ENCODE results near the gene PKD2. TPM values are rescaled to one million over a fixed set of nuclear protein-coding genes. Genes with fewer than 3 reads are reported as not detected.
A peak's percentile ranks its signal among the peaks of the same experiment; 100 is the strongest.
"Not testable (repeated sequence)": the region's sequence is repeated elsewhere in the genome, so short reads cannot be mapped to it uniquely, and the experiment has no call there.

The PKD2 gene
- total and polyA plus RNA-seq, 2 experiments from 2014 or later: 17.8 to 36.7 TPM

- Histone ChIP-seq H3K9me2 (replicated peaks; ENCODE audit: insufficient read depth) (no peaks in the 10 kb centered on the region), H3K4me3 (no peak overlapping the region), H3K4me2 (no peak overlapping the region), H3K9me3 (ENCODE audit: low read depth) (no peaks in the 10 kb centered on the region), H4K20me1 (ENCODE audit: insufficient read depth, poor library complexity, severe bottlenecking) (no peaks in the 10 kb centered on the region), H3K4me1 (ENCODE audit: insufficient read depth) (peaks cover 11% of the 10 kb centered on the region), H3K27me3 (no peaks in the 10 kb centered on the region), H3K79me2 (peaks cover 64% of the 10 kb centered on the region), H3K36me3 (replicated peaks; ENCODE audit: insufficient read depth, low read depth) (no peaks in the 10 kb centered on the region), H3K27ac (peak overlapping the region; percentile 74), H2AFZ (no peak overlapping the region)
- DNase-seq (ENCODE audit: low spot score): no peak
- no peak for TF ChIP-seq EZH2 (IDR thresholded peaks at IDR 0.05; ENCODE audit: borderline replicate concordance)
- no peak for TF ChIP-seq CTCF (IDR thresholded peaks at IDR 0.05; ENCODE audit: poor library complexity)
- no peak for TF ChIP-seq EZH2phosphoT487 (IDR thresholded peaks at IDR 0.05; ENCODE audit: low read depth, severe bottlenecking, unreplicated experiment)
- WGBS (ENCODE audit: low lambda C conversion rate, missing lambda C conversion rate): 90% methylated on average over 5 of the region's 5 CpGs
Observed at GRCh38 chr4:88018466-88018865, 11.0 kb downstream of the PKD2 start.

- no peaks in the 10 kb centered on the region for H3K27me3 ChIP-seq
- no peaks in the 10 kb centered on the region for H3K9me3 ChIP-seq (ENCODE audit: low read depth)
- peaks cover 34% of the 10 kb centered on the region for H3K79me2 ChIP-seq
- no peak overlapping the region for H2AFZ ChIP-seq
- peak overlapping the region; percentile 64 for H3K27ac ChIP-seq
- DNase-seq (ENCODE audit: low spot score): peak; percentile 17
- H3K36me3 ChIP-seq (replicated peaks; ENCODE audit: insufficient read depth, low read depth): no peaks in the 10 kb centered on the region
- H3K4me3 ChIP-seq: no peak overlapping the region
- peaks cover 11% of the 10 kb centered on the region for H3K4me1 ChIP-seq (ENCODE audit: insufficient read depth)
- no peaks in the 10 kb centered on the region for H3K9me2 ChIP-seq (replicated peaks; ENCODE audit: insufficient read depth)
- TF ChIP-seq CTCF (IDR thresholded peaks at IDR 0.05; ENCODE audit: poor library complexity): no peak
- TF ChIP-seq EZH2phosphoT487 (IDR thresholded peaks at IDR 0.05; ENCODE audit: low read depth, severe bottlenecking, unreplicated experiment): no peak
- TF ChIP-seq EZH2 (IDR thresholded peaks at IDR 0.05; ENCODE audit: borderline replicate concordance): no peak
- no peaks in the 10 kb centered on the region for H4K20me1 ChIP-seq (ENCODE audit: insufficient read depth, poor library complexity, severe bottlenecking)
- no peak overlapping the region for H3K4me2 ChIP-seq
Observed at GRCh38 chr4:88021824-88022223, 14.4 kb downstream of the PKD2 start.

- H2AFZ ChIP-seq: no peak overlapping the region
- no peak for DNase-seq (ENCODE audit: low spot score)
- H3K27ac ChIP-seq: peak overlapping the region; percentile 28
- no peaks in the 10 kb centered on the region for H3K36me3 ChIP-seq (replicated peaks; ENCODE audit: insufficient read depth, low read depth)
- peaks cover 12% of the 10 kb centered on the region for H3K4me1 ChIP-seq (ENCODE audit: insufficient read depth)
- no peaks in the 10 kb centered on the region for H3K9me2 ChIP-seq (replicated peaks; ENCODE audit: insufficient read depth)
- peaks cover 30% of the 10 kb centered on the region for H3K79me2 ChIP-seq
- H3K9me3 ChIP-seq (ENCODE audit: low read depth): no peaks in the 10 kb centered on the region
- no peak overlapping the region for H3K4me2 ChIP-seq
- TF ChIP-seq EZH2phosphoT487 (IDR thresholded peaks at IDR 0.05; ENCODE audit: low read depth, severe bottlenecking, unreplicated experiment) (no peak), CTCF (IDR thresholded peaks at IDR 0.05; ENCODE audit: poor library complexity) (no peak), EZH2 (IDR thresholded peaks at IDR 0.05; ENCODE audit: borderline replicate concordance) (no peak)
- H3K4me3 ChIP-seq: no peak overlapping the region
- H4K20me1 ChIP-seq (ENCODE audit: insufficient read depth, poor library complexity, severe bottlenecking): no peaks in the 10 kb centered on the region
- no peaks in the 10 kb centered on the region for H3K27me3 ChIP-seq
Observed at GRCh38 chr4:88022289-88022688, 14.9 kb downstream of the PKD2 start.

- H3K27ac ChIP-seq; DNase-seq (ENCODE audit: low spot score); H4K20me1 ChIP-seq (ENCODE audit: insufficient read depth, poor library complexity, severe bottlenecking); H3K9me2 ChIP-seq (replicated peaks; ENCODE audit: insufficient read depth); H3K9me3 ChIP-seq (ENCODE audit: low read depth); H2AFZ ChIP-seq; H3K4me2 ChIP-seq; H3K79me2 ChIP-seq; H3K36me3 ChIP-seq (replicated peaks; ENCODE audit: insufficient read depth, low read depth); H3K4me1 ChIP-seq (ENCODE audit: insufficient read depth); H3K27me3 ChIP-seq; H3K4me3 ChIP-seq: not testable (repeated sequence)
- WGBS (ENCODE audit: low lambda C conversion rate, missing lambda C conversion rate): 100% methylated on average over 6 of the region's 6 CpGs
Observed at GRCh38 chr4:88025868-88026661, 18.6 kb downstream of the PKD2 start.

Measured in hepatocyte (in vitro differentiated cells).